Activated gamma-delta T cell treated with Interleukin-2 at 50 U/mL for 16 hours (primary cell): Measurements from ENCODE around the gene PTH.

ENCODE experiments used
- DNase-seq: peaks from one replicate; pipeline ENCODE4 v3.0.0-alpha.2; 2020

The PTH gene

GRCh38 chr11:13446444-13446843, 49.4 kb downstream of the PTH start:
- no peak for DNase-seq

- DNase-seq, result no peak
These were observed 50.2 kb downstream of the PTH start for GRCh38 chr11:13445588-13445987.
